Measurements from ENCODE around the gene TPD52L2.
"Not testable (repeated sequence)": the region's sequence is repeated elsewhere in the genome, so short reads cannot be mapped to it uniquely, and the experiment has no call there.

DNA sequence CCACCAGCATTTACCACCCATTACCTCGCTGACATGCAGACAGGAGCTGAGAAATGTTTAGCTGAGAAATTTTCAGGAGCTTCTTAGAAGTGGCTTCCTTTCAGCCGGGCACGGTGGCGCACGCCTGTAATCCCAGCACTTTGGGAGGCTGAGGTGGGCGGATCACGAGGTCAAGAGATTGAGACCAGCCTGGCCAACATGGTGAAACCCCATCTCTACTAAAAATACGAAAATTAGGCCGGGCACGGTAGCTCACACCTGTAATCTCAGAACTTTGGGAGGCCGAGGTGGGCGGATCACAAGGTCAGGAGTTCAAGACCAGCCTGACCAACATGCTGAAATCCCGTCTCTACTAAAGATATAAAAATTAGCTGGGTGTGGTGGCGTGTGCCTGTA lies 13.5 kb upstream of the TPD52L2 start:
- TF ChIP-seq RARB, ZNF8 (CRISPR knock-in tag; IDR thresholded peaks at IDR 0.05): not testable (repeated sequence)

Measured in SK-N-SH treated with all-trans-retinoic acid at 6 μM for 48 hours (cell line).